Measurements from ENCODE around the gene ENTPD7.
"Not testable (repeated sequence)": the region's sequence is repeated elsewhere in the genome, so short reads cannot be mapped to it uniquely, and the experiment has no call there.

Gene ENTPD7

GRCh38 chr10:99659031-99659867, at the start of gene ENTPD7:
Gene ENTPD7, plus strand, starts transcription at chr10:99659509. Its CDS starts 448 bp downstream, at chr10:99659957.
- H3K4me3 ChIP-seq (ENCODE audit: low read depth, low read length): peak within 1 kb of the TSS; percentile 88

- no peak overlapping the region for H3K4me3 ChIP-seq (ENCODE audit: low read depth, low read length)
Measured at GRCh38 chr10:99610221-99610620, 49.1 kb upstream of the ENTPD7 start.

GRCh38 chr10:99611326-99611725, 48.0 kb upstream of the ENTPD7 start:
- H3K4me3 ChIP-seq (ENCODE audit: low read depth, low read length): no peak overlapping the region

- H3K4me3 ChIP-seq (ENCODE audit: low read depth, low read length): no peak overlapping the region
Measured at GRCh38 chr10:99612167-99612831, 47.0 kb upstream of the ENTPD7 start.

- no peak overlapping the region for H3K4me3 ChIP-seq (ENCODE audit: low read depth, low read length)
Measured at GRCh38 chr10:99615426-99615825, 43.9 kb upstream of the ENTPD7 start.

GRCh38 chr10:99617696-99618095, 41.6 kb upstream of the ENTPD7 start:
- no peak overlapping the region for H3K4me3 ChIP-seq (ENCODE audit: low read depth, low read length)

- H3K4me3 ChIP-seq (ENCODE audit: low read depth, low read length): peak overlapping the region; percentile 86
Measured at GRCh38 chr10:99619090-99619800, 40.1 kb upstream of the ENTPD7 start.

GRCh38 chr10:99619851-99620710, 39.2 kb upstream of the ENTPD7 start, which contains the start of gene SLC25A28:
Gene SLC25A28, minus strand, starts transcription at chr10:99620439. Its CDS starts 104 bp downstream, at chr10:99620335.
- peak within 1 kb of the TSS; percentile 86 for H3K4me3 ChIP-seq (ENCODE audit: low read depth, low read length)

GRCh38 chr10:99620711-99621453, 38.4 kb upstream of the ENTPD7 start:
- H3K4me3 ChIP-seq (ENCODE audit: low read depth, low read length): peak overlapping the region; percentile 79

GRCh38 chr10:99621454-99622251, 37.7 kb upstream of the ENTPD7 start:
- peak overlapping the region; percentile 79 for H3K4me3 ChIP-seq (ENCODE audit: low read depth, low read length)

- H3K4me3 ChIP-seq (ENCODE audit: low read depth, low read length): no peak overlapping the region
Measured at GRCh38 chr10:99623919-99624318, 35.4 kb upstream of the ENTPD7 start.

GRCh38 chr10:99625124-99625523, 34.2 kb upstream of the ENTPD7 start:
- H3K4me3 ChIP-seq (ENCODE audit: low read depth, low read length): not testable (repeated sequence)

GRCh38 chr10:99628923-99629624, 30.2 kb upstream of the ENTPD7 start:
- no peak overlapping the region for H3K4me3 ChIP-seq (ENCODE audit: low read depth, low read length)

GRCh38 chr10:99629625-99629978, 29.7 kb upstream of the ENTPD7 start:
- H3K4me3 ChIP-seq (ENCODE audit: low read depth, low read length): no peak overlapping the region

GRCh38 chr10:99630433-99630832, 28.9 kb upstream of the ENTPD7 start:
- no peak overlapping the region for H3K4me3 ChIP-seq (ENCODE audit: low read depth, low read length)

GRCh38 chr10:99630991-99631390, 28.3 kb upstream of the ENTPD7 start:
- H3K4me3 ChIP-seq (ENCODE audit: low read depth, low read length): no peak overlapping the region

GRCh38 chr10:99631496-99631895, 27.8 kb upstream of the ENTPD7 start:
- H3K4me3 ChIP-seq (ENCODE audit: low read depth, low read length): no peak overlapping the region

GRCh38 chr10:99633832-99634231, 25.5 kb upstream of the ENTPD7 start:
- no peak overlapping the region for H3K4me3 ChIP-seq (ENCODE audit: low read depth, low read length)

Data from iPS-11a (cell line).